ENCODE measurements around the gene TCAP.
A peak's percentile ranks its signal among the peaks of the same experiment; 100 is the strongest.

GRCh38 chr17:39667945-39668924, 3.1 kb downstream of the TCAP start, which contains the start of gene PNMT:
- TF ChIP-seq CTCF (conservative IDR thresholded peaks at IDR 0.05; ENCODE audit: low read depth, low read length) (peak; percentile 62), EZH2 (IDR thresholded peaks at IDR 0.05; ENCODE audit: borderline replicate concordance, low read depth, low read length, poor library complexity, severe bottlenecking) (no peak)
